NT2/D1 (cell line): ENCODE data around the gene STAT2.

ENCODE experiments used
- SUZ12 ChIP-seq: IDR thresholded peaks from 2 replicates; pipeline ENCODE4 v1.6.1; 2011; ENCODE audit not compliant: insufficient read length, insufficient read depth; ENCODE audit errors: extremely low read depth
- YY1 ChIP-seq: IDR thresholded peaks from 2 replicates; pipeline ENCODE4 v1.6.1; 2011; ENCODE audit not compliant: insufficient read length, insufficient read depth
- ZNF274 ChIP-seq: IDR thresholded peaks from 2 replicates; pipeline ENCODE4 v1.6.1; 2011; ENCODE audit warnings: mild to moderate bottlenecking, low read depth, low read length

GRCh38 chr12:56300644-56301464 lies 59.1 kb downstream of the STAT2 start:
- no peak for TF ChIP-seq ZNF274
- no peak for TF ChIP-seq YY1
- no peak for TF ChIP-seq SUZ12
